ENCODE results near the gene FAM43B. TPM values are rescaled to one million over a fixed set of nuclear protein-coding genes. Genes with fewer than 3 reads are reported as not detected.

The FAM43B gene
- total RNA-seq, 2 experiments from 2014 or later: not detected

DNA sequence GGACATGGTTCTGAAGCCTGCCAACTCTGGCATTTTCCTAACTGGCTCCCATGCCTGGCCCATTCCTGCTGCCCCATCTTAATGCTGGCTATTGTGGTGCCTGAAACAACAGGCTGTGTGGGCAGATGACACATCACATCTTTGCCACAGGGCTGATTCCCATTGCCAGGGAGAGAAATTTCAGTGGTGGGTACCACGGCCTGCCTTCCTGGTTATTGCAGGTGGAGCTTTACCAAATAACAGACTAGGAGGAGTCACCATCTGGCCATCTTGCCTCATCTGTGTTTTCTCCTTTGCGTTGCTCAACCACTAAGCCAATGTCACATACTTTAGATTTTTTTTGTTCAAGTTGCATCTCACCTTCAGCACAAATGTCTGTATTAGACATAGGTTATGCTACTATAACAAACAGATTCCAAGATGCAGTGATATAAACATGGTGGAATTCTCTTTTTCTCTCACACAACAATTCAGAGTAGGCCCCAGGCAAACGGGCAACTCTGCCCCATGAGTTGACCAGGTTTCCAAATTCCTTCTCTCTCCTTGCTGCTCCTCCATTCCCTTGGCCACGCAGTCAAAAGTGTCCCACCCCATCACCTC lies 50.6 kb downstream of the FAM43B start:
- no peaks in the 10 kb centered on the region for H3K27me3 Mint-ChIP-seq (ENCODE audit: low read depth)
- CTCF ChIA-PET: no interaction called here
- H3K4me3 Mint-ChIP-seq: no peak overlapping the region
- DNase-seq: no peak
- H3K9me3 Mint-ChIP-seq: no peaks in the 10 kb centered on the region
- no peak overlapping the region for H3K27ac Mint-ChIP-seq
- H3K4me1 Mint-ChIP-seq (ENCODE audit: low read depth): no peaks in the 10 kb centered on the region
- intact Hi-C loops (cut with micrococcal nuclease): no loop called here
- no peaks in the 10 kb centered on the region for H3K36me3 Mint-ChIP-seq (ENCODE audit: low read depth)

DNA sequence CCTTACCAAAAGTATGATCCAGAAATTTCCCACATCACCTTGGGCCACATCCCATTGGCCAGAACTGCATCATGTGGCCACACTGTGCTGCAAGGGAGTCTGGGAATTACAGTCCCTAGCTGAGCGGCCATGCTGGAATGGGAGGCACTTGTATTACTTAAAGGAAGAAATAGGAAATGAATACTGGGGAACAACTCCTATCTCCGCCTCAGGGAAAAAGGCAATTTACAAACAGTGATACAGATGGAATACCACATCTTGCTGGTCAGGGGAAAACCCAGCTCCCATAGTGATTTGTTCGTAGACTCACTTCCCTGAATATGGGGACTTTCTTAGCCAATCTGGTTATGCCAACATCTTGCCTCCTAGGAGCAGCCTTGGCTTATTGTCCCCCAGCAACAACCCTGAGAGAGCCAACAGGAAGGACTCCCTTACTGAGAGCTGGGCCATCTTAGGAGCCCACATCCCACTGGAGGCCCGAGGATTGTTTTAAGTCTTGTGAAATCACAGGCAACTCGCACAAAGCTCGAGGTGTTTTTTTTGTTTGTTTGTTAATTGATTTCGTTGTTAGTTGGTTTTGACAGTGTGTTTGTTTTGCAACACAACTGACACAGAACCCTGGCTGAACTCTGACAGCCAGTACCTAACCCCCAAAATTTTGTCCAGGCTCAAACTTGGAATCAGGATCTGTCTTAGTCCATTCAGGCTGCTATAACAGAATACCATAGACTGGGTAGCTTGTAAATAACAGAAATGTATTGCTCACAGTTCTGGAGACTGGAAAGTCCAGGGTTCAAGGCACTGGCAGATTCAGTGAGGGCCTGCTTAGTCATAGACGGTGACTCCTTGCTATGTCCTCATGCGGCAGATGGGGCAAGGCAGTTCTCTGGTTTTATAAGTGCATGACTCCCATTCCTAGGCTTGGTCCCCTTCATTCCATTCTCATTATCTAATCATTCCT lies 51.4 kb downstream of the FAM43B start:
- CTCF ChIA-PET: no interaction called here
- no peaks in the 10 kb centered on the region for H3K27me3 Mint-ChIP-seq (ENCODE audit: low read depth)
- no peaks in the 10 kb centered on the region for H3K9me3 Mint-ChIP-seq
- no peak for DNase-seq
- no peak overlapping the region for H3K27ac Mint-ChIP-seq
- H3K36me3 Mint-ChIP-seq (ENCODE audit: low read depth): no peaks in the 10 kb centered on the region
- no peak overlapping the region for H3K4me3 Mint-ChIP-seq
- intact Hi-C loops (cut with micrococcal nuclease): no loop called here
- H3K4me1 Mint-ChIP-seq (ENCODE audit: low read depth): no peaks in the 10 kb centered on the region

Other genes with a start within 250 kb of the FAM43B start
- gene CAMK2N1, start 66.4 kb upstream of the FAM43B start, total RNA-seq: under 1 TPM; 0.57 to 0.69 TPM
- gene MUL1, start 44.4 kb upstream of the FAM43B start, total RNA-seq: 10 to 100 TPM; 10.9 to 12.1 TPM
- gene CDA, start 36.5 kb downstream of the FAM43B start, total RNA-seq: not detected
- gene PINK1, start 80.9 kb downstream of the FAM43B start, total RNA-seq: 1 to 10 TPM; 1.4 to 1.5 TPM
- 100 to 1,000 TPM; 167 to 169 TPM for gene DDOST, start 108.8 kb downstream of the FAM43B start, total RNA-seq
- gene KIF17, start 165.4 kb downstream of the FAM43B start, total RNA-seq: not detected
- under 1 TPM; 0.15 to 0.29 TPM for gene SH2D5, start 180.1 kb downstream of the FAM43B start, total RNA-seq
- gene HP1BP3, start 234.7 kb downstream of the FAM43B start, total RNA-seq: 100 to 1,000 TPM; 226 to 240 TPM

Data from activated naive CD4-positive, alpha-beta T cell treated with anti-CD3 and anti-CD28 coated beads for 36 hours (primary cell).